Measurements from ENCODE around the gene PDCL3. TPM values are rescaled to one million over a fixed set of nuclear protein-coding genes. Genes with fewer than 3 reads are reported as not detected.

PDCL3 gene
- polyA plus RNA-seq, 1 donor (not counting 4 experiments of a cell fraction or from before 2014, with no cell fraction given): 42.2 TPM

DNA sequence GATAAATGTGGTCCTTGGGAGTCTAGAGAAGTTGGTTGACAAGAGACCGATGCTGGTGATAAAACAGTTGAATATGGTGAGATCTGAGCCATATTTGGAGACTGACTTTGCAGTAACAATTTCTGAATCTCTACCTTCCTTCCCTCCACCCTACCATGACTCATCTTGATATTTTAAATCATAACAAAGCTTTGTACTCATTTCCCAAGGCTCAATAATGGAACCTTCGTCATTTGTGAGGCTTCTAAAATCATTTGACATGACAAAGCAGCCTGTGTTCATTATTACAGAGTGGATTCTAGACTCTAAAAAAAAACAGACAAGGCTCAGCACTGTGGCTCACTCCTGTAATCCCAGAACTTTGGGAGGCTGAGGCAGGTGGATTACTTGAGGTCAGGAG is 38.5 kb upstream of the PDCL3 start:
- Histone ChIP-seq H3K9me3 (ENCODE audit: control insufficient read depth, low read depth, low read length) (no peaks in the 10 kb centered on the region), H3K79me2 (ENCODE audit: control insufficient read depth, insufficient read depth, low read length) (no peaks in the 10 kb centered on the region), H4K20me1 (ENCODE audit: control insufficient read depth, extremely low read depth, insufficient read depth, low read length) (no peaks in the 10 kb centered on the region), H3K9me1 (ENCODE audit: control insufficient read depth, extremely low read depth, insufficient read depth, low read length) (no peaks in the 10 kb centered on the region), H3K4me3 (ENCODE audit: control insufficient read depth in 2 of 3, extremely low read depth in 1 of 3, insufficient read depth in 2 of 3, low read depth in 1 of 3, low read length in 3 of 3) (no peak overlapping the region), H3K9ac (ENCODE audit: control insufficient read depth, extremely low read depth, insufficient read depth, low read length) (no peak overlapping the region), H2AFZ (ENCODE audit: control insufficient read depth, low read length) (no peak overlapping the region), H3K27me3 (ENCODE audit: control insufficient read depth, extremely low read depth, insufficient read depth, low read length) (no peaks in the 10 kb centered on the region), H3K4me1 (ENCODE audit: control insufficient read depth, extremely low read depth, insufficient read depth, low read length) (no peaks in the 10 kb centered on the region), H3K4me2 (ENCODE audit: control insufficient read depth, extremely low read depth, insufficient read depth, low read depth, low read length) (no peak overlapping the region), H3K36me3 (ENCODE audit: control insufficient read depth in 2 of 2, extremely low read depth in 1 of 2, insufficient read depth in 2 of 2, low read length in 2 of 2) (no peaks in the 10 kb centered on the region), H3K27ac (ENCODE audit: control insufficient read depth, insufficient read depth, low read length) (no peak overlapping the region)
- DNase-seq (ENCODE audit: low read depth, low spot score) (no peak), FAIRE-seq (no peak)
- TF ChIP-seq EZH2 (IDR thresholded peaks at IDR 0.05; ENCODE audit: low read length): no peak
- TF ChIP-seq, protein P1, sequence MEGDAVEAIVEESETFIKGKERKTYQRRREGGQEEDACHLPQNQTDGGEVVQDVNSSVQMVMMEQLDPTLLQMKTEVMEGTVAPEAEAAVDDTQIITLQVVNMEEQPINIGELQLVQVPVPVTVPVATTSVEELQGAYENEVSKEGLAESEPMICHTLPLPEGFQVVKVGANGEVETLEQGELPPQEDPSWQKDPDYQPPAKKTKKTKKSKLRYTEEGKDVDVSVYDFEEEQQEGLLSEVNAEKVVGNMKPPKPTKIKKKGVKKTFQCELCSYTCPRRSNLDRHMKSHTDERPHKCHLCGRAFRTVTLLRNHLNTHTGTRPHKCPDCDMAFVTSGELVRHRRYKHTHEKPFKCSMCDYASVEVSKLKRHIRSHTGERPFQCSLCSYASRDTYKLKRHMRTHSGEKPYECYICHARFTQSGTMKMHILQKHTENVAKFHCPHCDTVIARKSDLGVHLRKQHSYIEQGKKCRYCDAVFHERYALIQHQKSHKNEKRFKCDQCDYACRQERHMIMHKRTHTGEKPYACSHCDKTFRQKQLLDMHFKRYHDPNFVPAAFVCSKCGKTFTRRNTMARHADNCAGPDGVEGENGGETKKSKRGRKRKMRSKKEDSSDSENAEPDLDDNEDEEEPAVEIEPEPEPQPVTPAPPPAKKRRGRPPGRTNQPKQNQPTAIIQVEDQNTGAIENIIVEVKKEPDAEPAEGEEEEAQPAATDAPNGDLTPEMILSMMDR (optimal IDR thresholded peaks at IDR 0.05 in 1 of 3, IDR thresholded peaks at IDR 0.05 in 1 of 3, conservative IDR thresholded peaks at IDR 0.05 in 1 of 3; ENCODE audit: extremely low read depth in 1 of 3, insufficient read depth in 2 of 3, low read length in 3 of 3): no peak
- dilution Hi-C loops (cut with MboI; ENCODE audit: extremely low pct_ligation_motif_present, low sequenced_read_pairs): no loop called here

DNA sequence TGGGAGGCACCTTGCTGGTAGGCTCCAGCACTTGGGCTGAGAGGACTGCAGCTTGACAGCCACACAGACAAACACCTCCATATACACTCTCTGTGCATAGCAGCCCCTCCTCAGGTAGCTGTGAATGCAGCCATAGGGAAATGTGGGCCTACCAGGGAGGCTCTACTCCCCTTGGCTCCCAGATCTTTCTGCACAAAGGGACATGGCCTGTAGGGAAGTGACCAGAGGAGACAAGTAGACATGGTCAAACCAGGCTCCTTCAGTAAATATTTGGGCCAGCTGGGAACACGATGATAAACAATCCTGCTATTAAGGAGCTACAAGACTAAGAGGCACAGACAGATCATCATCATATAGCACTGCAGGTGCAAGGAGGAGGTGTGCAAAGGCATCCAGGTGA is 35.9 kb upstream of the PDCL3 start:
- Histone ChIP-seq H3K4me3 (ENCODE audit: control insufficient read depth in 2 of 3, extremely low read depth in 1 of 3, insufficient read depth in 2 of 3, low read depth in 1 of 3, low read length in 3 of 3) (no peak overlapping the region), H3K27ac (ENCODE audit: control insufficient read depth, insufficient read depth, low read length) (no peak overlapping the region), H3K4me1 (ENCODE audit: control insufficient read depth, extremely low read depth, insufficient read depth, low read length) (no peaks in the 10 kb centered on the region), H3K9ac (ENCODE audit: control insufficient read depth, extremely low read depth, insufficient read depth, low read length) (no peak overlapping the region), H3K36me3 (ENCODE audit: control insufficient read depth in 2 of 2, extremely low read depth in 1 of 2, insufficient read depth in 2 of 2, low read length in 2 of 2) (no peaks in the 10 kb centered on the region), H4K20me1 (ENCODE audit: control insufficient read depth, extremely low read depth, insufficient read depth, low read length) (no peaks in the 10 kb centered on the region), H3K9me1 (ENCODE audit: control insufficient read depth, extremely low read depth, insufficient read depth, low read length) (no peaks in the 10 kb centered on the region), H3K79me2 (ENCODE audit: control insufficient read depth, insufficient read depth, low read length) (no peaks in the 10 kb centered on the region), H2AFZ (ENCODE audit: control insufficient read depth, low read length) (no peak overlapping the region), H3K4me2 (ENCODE audit: control insufficient read depth, extremely low read depth, insufficient read depth, low read depth, low read length) (no peak overlapping the region), H3K27me3 (ENCODE audit: control insufficient read depth, extremely low read depth, insufficient read depth, low read length) (no peaks in the 10 kb centered on the region), H3K9me3 (ENCODE audit: control insufficient read depth, low read depth, low read length) (no peaks in the 10 kb centered on the region)
- FAIRE-seq (no peak), DNase-seq (ENCODE audit: low read depth, low spot score) (no peak)
- dilution Hi-C loops (cut with MboI; ENCODE audit: extremely low pct_ligation_motif_present, low sequenced_read_pairs): no loop called here
- TF ChIP-seq, protein P1 (optimal IDR thresholded peaks at IDR 0.05 in 1 of 3, IDR thresholded peaks at IDR 0.05 in 1 of 3, conservative IDR thresholded peaks at IDR 0.05 in 1 of 3; ENCODE audit: extremely low read depth in 1 of 3, insufficient read depth in 2 of 3, low read length in 3 of 3): no peak
- TF ChIP-seq EZH2 (IDR thresholded peaks at IDR 0.05; ENCODE audit: low read length): no peak

All from keratinocyte (primary cell).